Tibial artery (tissue), 4 donors: Measurements from ENCODE around the gene FAM161B.

Experiments
- DNase-seq, 2 donors: peaks; one replicate each; pipeline ENCODE4 v3.0.0-alpha.2; 2019
- H3K27ac ChIP-seq, 2 donors: fragments of 200-600 bp; sonication (generic) in 1 of 2; 1 replicate in 1 of 2; 2 replicates in 1 of 2; pipeline ENCODE4 v1.5.1; 2018 to 2019; ENCODE audit warnings: mild to moderate bottlenecking in 1 of 2
- H3K27me3 ChIP-seq, 2 donors: fragments of 200-600 bp; sonication (generic) in 1 of 2; one replicate each; pipeline versions ENCODE4 v1.5.1 to v1.6.0; 2016 to 2019
- H3K36me3 ChIP-seq, 3 donors: fragments of 200-600 bp; sonication (generic) in 2 of 3; one replicate each; pipeline ENCODE4 v1.5.1; 2016 to 2019; ENCODE audit warnings: mild to moderate bottlenecking in 2 of 3
- H3K4me1 ChIP-seq, 4 donors: fragments of 200-600 bp; sonication (generic) in 2 of 4; 1 replicate in 3 of 4; 2 replicates in 1 of 4; pipeline ENCODE4 v1.5.1; 2016 to 2019
- H3K4me3 ChIP-seq, 2 donors: fragments of 200-600 bp; sonication (generic) in 1 of 2; 1 replicate in 1 of 2; 2 replicates in 1 of 2; pipeline ENCODE4 v1.5.1; 2018 to 2019; ENCODE audit warnings: mild to moderate bottlenecking in 2 of 2
- H3K9me3 ChIP-seq, 3 donors: fragments of 200-600 bp; sonication (generic) in 1 of 3; one replicate each; pipeline ENCODE4 v1.5.1; 2016 to 2019
- CTCF ChIP-seq, 2 experiments: fragments of 200-600 bp in 1 of 2; fragments of 450-650 bp in 1 of 2; IDR thresholded peaks; one replicate each; pipeline ENCODE4 v1.5.1; 2017 to 2019; ENCODE audit warnings: antibody characterized with exemption in 2 of 2, mild to moderate bottlenecking in 1 of 2, moderate library complexity in 1 of 2
- intact Hi-C: fragments of 100-400 bp; cut with DNase I; formaldehyde crosslinking; loops from one replicate; pipeline ENCODE4 v1.15.0; 2023; ENCODE audit warnings: low total_unique reads

The FAM161B gene

GRCh38 chr14:73955674-73956073 lies 5.8 kb upstream of the FAM161B start:
- H3K27me3 ChIP-seq = no peaks in the 10 kb centered on the region
- peaks cover 63 to 76% (median 66%) of the 10 kb centered on the region in 3 donors for H3K36me3 ChIP-seq
- no peaks in the 10 kb centered on the region for H3K9me3 ChIP-seq
- no peak overlapping the region for H3K4me3 ChIP-seq
- peaks cover 0 to 17% (median 10%) of the 10 kb centered on the region in 4 donors for H3K4me1 ChIP-seq
- intact Hi-C loops = no loop called here
- no peak for TF ChIP-seq CTCF (IDR thresholded peaks at IDR 0.05)
- no peak for DNase-seq
- no peak overlapping the region for H3K27ac ChIP-seq

GRCh38 chr14:73953731-73954130 lies 3.8 kb upstream of the FAM161B start:
- H3K27me3 ChIP-seq = no peaks in the 10 kb centered on the region
- no peak for TF ChIP-seq CTCF (IDR thresholded peaks at IDR 0.05)
- no peak overlapping the region for H3K4me3 ChIP-seq
- H3K9me3 ChIP-seq = no peaks in the 10 kb centered on the region
- DNase-seq = no peak
- peaks cover 44 to 56% (median 47%) of the 10 kb centered on the region in 3 donors for H3K36me3 ChIP-seq
- peaks cover 0 to 25% (median 15%) of the 10 kb centered on the region in 4 donors for H3K4me1 ChIP-seq
- H3K27ac ChIP-seq = no peak overlapping the region
- intact Hi-C loops = no loop called here

- intact Hi-C loops = no loop called here
- H3K27ac ChIP-seq = no peak overlapping the region
- TF ChIP-seq CTCF (IDR thresholded peaks at IDR 0.05) = no peak
- DNase-seq = no peak
- peaks cover 0 to 12% (median 4%) of the 10 kb centered on the region in 4 donors for H3K4me1 ChIP-seq
- H3K36me3 ChIP-seq = peaks cover 20 to 58% (median 29%) of the 10 kb centered on the region in 3 donors
- no peak overlapping the region for H3K4me3 ChIP-seq
- no peaks in the 10 kb centered on the region for H3K27me3 ChIP-seq
- H3K9me3 ChIP-seq = no peaks in the 10 kb centered on the region
These were observed 4.7 kb downstream of the FAM161B start for GRCh38 chr14:73945159-73945670.

GRCh38 chr14:73944432-73945158 lies 5.3 kb downstream of the FAM161B start:
- no peaks in the 10 kb centered on the region for H3K27me3 ChIP-seq
- no peak overlapping the region for H3K4me3 ChIP-seq
- no peak overlapping the region for H3K27ac ChIP-seq
- intact Hi-C loops = no loop called here
- TF ChIP-seq CTCF (IDR thresholded peaks at IDR 0.05) = no peak
- H3K4me1 ChIP-seq = peaks cover 0 to 12% (median 4%) of the 10 kb centered on the region in 4 donors
- H3K36me3 ChIP-seq = peaks cover 20 to 64% (median 36%) of the 10 kb centered on the region in 3 donors
- no peaks in the 10 kb centered on the region for H3K9me3 ChIP-seq
- DNase-seq = no peak

- no peaks in the 10 kb centered on the region for H3K27me3 ChIP-seq
- no peak for TF ChIP-seq CTCF (IDR thresholded peaks at IDR 0.05)
- H3K4me1 ChIP-seq = peaks cover 0 to 4% (median 0%) of the 10 kb centered on the region in 4 donors
- H3K36me3 ChIP-seq = peaks cover 20 to 79% (median 41%) of the 10 kb centered on the region in 3 donors
- DNase-seq = peak; percentile 50 to 71
- H3K9me3 ChIP-seq = no peaks in the 10 kb centered on the region
- peak overlapping the region in 1 of 2 donors; percentile 14 for H3K27ac ChIP-seq
- intact Hi-C loops = no loop called here
- no peak overlapping the region for H3K4me3 ChIP-seq
These were observed 6.8 kb downstream of the FAM161B start for GRCh38 chr14:73943083-73943482.
